NCI-H446 (cell line): ENCODE measurements around the gene TBCD.
"Not testable (repeated sequence)": the region's sequence is repeated elsewhere in the genome, so short reads cannot be mapped to it uniquely, and the experiment has no call there.

Source experiments
- DNase-seq, 2 experiments: peaks; one replicate each; lab custom pipeline; 2025; lab: John Stamatoyannopoulos, UW

Gene TBCD

DNA sequence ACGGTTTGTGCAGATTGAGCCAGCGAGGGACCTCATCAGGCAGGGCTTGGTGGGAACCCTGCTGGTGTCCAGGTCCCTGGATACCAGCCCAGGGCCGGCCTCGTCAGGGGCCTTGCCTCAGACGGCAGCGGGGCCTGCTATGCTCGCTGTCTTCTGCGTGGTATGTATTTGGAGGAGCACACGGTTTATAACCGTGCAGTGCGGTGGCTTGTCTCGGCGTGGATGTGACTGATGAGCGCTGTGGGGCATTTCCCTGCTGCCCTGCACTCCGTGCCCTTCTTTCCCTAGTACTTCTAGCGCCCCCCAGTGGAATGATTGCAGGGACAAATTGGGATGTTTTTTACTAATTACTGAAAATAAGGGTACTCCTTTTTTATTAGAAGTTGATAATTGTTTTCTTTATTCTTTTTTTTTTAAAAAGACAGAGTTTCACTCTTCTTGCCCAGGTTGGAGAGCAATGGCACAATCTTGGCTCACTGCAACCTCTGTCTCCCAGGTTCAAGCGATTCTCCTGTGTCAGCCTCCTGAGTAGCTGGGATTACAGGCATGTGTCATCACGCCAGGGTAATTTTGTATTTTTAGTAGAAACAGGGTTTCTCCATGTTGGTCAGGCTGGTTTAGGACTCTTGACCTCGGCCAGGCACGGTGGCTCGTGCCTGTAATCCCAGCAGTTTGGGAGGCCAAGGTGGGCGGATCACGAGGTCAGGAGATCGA, 15.3 kb downstream of the TBCD start:
- peak in 1 of 2 experiments; percentile 54 for DNase-seq

GRCh38 chr17:82769041-82769440, 17.2 kb downstream of the TBCD start:
- DNase-seq, result no peak

- DNase-seq, result no peak
Measured at GRCh38 chr17:82772026-82772425, 20.2 kb downstream of the TBCD start.

- not testable (repeated sequence) for DNase-seq
Measured at GRCh38 chr17:82774456-82774855, 22.6 kb downstream of the TBCD start.

DNA sequence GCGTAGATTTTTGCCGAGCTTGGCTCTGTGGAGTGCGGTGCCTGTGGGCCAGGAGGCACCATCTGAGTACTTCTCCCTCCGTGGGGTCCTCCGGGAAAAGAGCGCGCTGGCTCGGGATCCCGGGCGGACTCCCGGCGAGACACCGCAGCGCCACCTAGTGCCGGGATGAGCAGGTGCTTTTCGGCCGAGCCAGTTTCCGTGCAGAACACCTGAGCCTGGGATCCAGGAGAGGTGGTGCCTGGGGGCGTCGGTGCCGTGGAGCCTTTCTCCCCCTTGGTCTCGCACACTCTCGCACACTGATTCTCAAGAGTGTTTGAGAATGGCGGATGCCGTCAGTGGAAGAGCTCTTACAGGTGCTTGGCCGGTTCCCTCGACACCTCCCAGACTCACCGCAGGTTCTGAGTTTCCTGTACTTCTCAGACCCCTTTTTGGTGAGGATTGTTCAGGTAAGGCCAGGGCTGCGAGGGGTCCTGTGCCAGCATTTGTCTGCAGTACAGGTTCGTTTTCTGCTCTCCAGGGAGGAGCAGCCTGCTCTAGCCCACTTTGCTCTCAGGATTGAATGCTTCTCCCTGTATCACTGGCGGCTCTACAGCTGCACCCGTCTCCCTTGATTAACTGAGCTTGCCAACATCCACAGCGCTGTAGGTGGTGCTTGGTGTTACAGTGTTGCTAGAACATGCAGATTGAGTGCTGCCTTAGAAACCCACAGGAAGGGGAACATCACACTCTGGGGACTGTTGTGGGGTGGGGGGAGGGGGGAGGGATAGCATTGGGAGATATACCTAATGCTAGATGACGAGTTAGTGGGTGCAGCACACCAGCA, 23.3 kb downstream of the TBCD start:
- peak in 1 of 2 experiments; percentile 35 for DNase-seq

DNA sequence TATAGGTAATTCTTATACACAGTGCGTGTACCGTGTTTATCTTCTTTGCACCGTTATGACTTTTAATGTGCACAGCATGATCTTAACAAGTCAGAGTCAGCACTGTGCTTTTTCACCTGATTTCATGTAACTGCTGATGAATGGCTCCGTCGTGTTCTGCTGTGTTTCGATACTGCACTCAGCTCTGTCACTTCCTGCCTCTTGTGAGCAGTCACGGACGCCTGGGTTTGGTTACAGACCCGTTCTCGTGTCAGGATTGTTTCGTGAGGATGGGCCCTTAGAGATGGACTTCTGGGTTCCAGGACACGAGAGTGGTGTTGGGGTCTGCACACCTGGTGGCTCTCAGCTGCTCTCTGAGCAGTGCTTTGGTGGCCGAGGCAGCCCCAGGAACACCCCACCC, 24.6 kb downstream of the TBCD start:
- no peak for DNase-seq

GRCh38 chr17:82777778-82778375, 26.0 kb downstream of the TBCD start:
- not testable (repeated sequence) for DNase-seq

GRCh38 chr17:82779541-82779940, 27.7 kb downstream of the TBCD start:
- no peak for DNase-seq

- DNase-seq, result no peak
Measured at GRCh38 chr17:82780195-82780594, 28.3 kb downstream of the TBCD start.

- DNase-seq, result no peak
Measured at GRCh38 chr17:82780971-82781893, 29.4 kb downstream of the TBCD start.

GRCh38 chr17:82781894-82782274, 30.0 kb downstream of the TBCD start:
- DNase-seq, result peak; percentile 53 to 73

DNA sequence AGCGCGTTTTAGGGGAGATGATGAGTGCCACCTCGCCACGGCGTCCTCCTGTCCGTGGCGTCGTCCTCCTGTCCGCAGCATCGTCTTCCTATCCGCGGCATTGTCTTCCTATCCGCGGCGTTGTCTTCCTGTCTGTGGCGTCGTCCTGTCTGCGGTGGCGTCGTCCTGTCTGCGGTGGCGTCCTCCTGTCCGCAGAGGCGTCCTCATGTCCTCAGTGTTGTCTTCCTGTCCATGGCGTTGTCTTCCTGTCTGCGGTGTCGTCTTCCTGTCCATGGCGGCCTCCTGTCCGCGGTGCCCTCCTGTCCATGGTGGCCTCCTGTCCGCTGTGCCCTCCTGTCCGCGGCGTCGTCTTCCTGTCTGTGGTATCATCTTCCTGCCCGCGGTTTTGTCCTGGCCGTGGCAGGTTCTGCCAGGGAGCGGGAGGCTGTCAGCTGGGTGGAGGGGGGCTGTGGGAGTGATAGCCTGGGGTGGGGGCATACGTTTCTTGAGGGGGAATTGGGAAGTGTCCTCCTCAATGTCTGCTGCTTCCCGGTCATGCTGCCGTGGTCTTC, 30.9 kb downstream of the TBCD start:
- no peak for DNase-seq

DNA sequence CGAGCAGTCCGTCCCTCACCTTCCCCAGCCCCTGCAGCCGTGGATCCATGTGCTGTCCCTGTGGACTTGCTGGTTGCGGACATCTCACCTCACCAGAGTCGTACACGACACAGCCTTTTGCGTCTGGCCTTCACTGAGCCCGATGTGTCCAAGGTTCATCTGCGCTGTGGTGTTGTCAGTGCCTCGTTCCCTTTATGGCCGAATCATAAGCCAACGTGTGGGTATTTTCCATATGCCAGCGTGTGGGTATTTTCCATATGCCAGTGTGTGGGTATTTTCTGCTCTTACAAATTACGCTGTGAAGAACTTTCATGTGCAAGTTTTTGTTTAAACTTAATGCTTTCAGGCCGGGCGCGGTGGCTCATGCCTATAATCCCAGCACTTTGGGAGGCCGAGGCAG, 31.6 kb downstream of the TBCD start:
- no peak for DNase-seq

DNA sequence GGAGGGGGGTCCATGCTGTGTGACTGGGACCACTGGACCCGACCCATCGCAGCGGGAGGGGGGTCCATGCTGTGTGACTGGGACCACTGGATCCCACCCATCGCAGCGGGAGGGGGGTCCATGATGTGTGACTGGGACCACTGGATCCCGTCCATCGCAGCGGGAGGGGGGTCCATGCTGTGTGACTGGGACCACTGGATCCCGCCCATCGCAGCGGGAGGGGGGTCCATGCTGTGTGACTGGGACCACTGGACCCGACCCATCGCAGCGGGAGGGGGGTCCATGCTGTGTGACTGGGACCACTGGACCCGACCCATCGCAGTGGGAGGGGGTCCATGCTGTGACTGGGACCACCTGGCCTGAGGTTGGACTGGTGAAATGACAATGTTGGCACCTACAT, 33.7 kb downstream of the TBCD start:
- not testable (repeated sequence) for DNase-seq

- no peak for DNase-seq
Measured at GRCh38 chr17:82786427-82786826, 34.6 kb downstream of the TBCD start.

- DNase-seq, result no peak
Measured at GRCh38 chr17:82787081-82787848, 35.4 kb downstream of the TBCD start.

- no peak for DNase-seq
Measured at GRCh38 chr17:82788206-82789001, 36.5 kb downstream of the TBCD start.

DNA sequence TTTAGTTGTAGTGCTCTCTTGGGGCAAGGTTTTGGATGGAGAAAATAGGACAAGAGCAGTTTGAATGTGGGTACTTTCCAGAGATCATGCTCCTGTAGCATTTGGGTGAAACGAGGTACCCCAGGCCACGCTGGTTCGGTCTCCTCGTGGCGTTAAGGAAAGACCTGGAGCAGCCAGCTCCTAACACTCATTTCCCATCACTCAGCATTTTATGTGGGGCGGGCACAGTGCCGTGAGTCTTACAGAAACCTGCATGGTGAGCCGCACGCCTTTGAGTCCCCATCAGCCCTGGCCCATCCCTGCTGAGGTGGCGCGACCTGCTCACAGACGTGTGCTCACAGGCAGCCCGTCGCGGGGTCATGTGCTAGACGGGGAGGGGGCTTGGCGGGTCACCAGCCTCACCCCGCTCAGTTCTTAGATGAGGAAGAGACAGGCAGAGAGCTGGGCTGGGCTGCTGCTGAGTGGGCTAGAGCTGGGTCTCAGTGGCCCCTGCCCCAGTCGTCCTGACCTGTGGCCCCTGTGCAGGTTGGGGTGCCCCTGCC, 37.3 kb downstream of the TBCD start:
- DNase-seq, result no peak

GRCh38 chr17:82789806-82790205, 37.9 kb downstream of the TBCD start:
- DNase-seq, result no peak

DNA sequence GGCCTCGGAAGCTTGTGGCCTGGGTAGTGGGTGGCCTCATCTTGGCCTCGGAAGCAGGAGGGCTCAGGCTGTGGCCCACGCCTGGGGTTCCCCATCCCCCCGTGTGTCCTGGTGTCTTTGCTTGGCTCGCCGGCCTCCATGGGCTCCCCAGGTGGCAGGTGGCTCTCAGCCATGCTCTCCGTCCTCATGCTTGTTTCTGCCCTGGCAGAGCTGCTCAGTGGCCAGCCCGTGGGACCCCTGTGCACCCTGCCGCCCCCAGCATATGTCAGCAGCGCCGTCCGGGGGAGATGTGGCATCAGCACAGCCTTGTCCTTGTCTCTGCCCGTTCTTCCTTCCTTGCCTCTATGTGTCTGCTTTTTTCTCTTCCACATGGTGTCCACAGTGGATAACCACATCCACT, 38.5 kb downstream of the TBCD start:
- DNase-seq, result no peak
